Measurements from ENCODE around the gene NPAS3.

Gene NPAS3

GRCh38 chr14:33717866-33718265, 779.2 kb downstream of the NPAS3 start:
- DNase-seq (no peak), ATAC-seq (no peak)

GRCh38 chr14:33720284-33720787, 781.7 kb downstream of the NPAS3 start:
- no peak for ATAC-seq

GRCh38 chr14:33726685-33727084, 788.0 kb downstream of the NPAS3 start:
- no peak for ATAC-seq
- DNase-seq, result no peak

More at GRCh38 chr14:33720284-33720787, 781.7 kb downstream of the NPAS3 start:
- DNase-seq, result no peak

GRCh38 chr14:33727606-33728005, 788.9 kb downstream of the NPAS3 start:
- no peak for DNase-seq
- ATAC-seq, result no peak

GRCh38 chr14:33728010-33728498, 789.4 kb downstream of the NPAS3 start:
- no peak for DNase-seq

GRCh38 chr14:33730156-33730555, 791.5 kb downstream of the NPAS3 start:
- DNase-seq (no peak), ATAC-seq (no peak)

More at GRCh38 chr14:33728010-33728498, 789.4 kb downstream of the NPAS3 start:
- no peak for ATAC-seq

GRCh38 chr14:33732175-33732574, 793.5 kb downstream of the NPAS3 start:
- no peak for ATAC-seq
- no peak for DNase-seq

- ATAC-seq (no peak), DNase-seq (no peak)
Measured at GRCh38 chr14:33733310-33733709, 794.6 kb downstream of the NPAS3 start.

- ATAC-seq (no peak), DNase-seq (no peak)
Measured at GRCh38 chr14:33733721-33734120, 795.0 kb downstream of the NPAS3 start.

- ATAC-seq (peak; percentile 14), DNase-seq (no peak)
Measured at GRCh38 chr14:33734387-33734786, 795.7 kb downstream of the NPAS3 start.

GRCh38 chr14:33736299-33736825, 797.7 kb downstream of the NPAS3 start:
- no peak for ATAC-seq
- no peak for DNase-seq

- ATAC-seq (no peak), DNase-seq (peak; percentile 3)
Measured at GRCh38 chr14:33736979-33737378, 798.3 kb downstream of the NPAS3 start.

GRCh38 chr14:33737446-33737845, 798.8 kb downstream of the NPAS3 start:
- DNase-seq, result no peak
- no peak for ATAC-seq

GRCh38 chr14:33738029-33738428, 799.4 kb downstream of the NPAS3 start:
- DNase-seq (no peak), ATAC-seq (no peak)

GRCh38 chr14:33738491-33738890, 799.8 kb downstream of the NPAS3 start:
- ATAC-seq (no peak), DNase-seq (no peak)

- no peak for DNase-seq
- ATAC-seq, result no peak
Measured at GRCh38 chr14:33740531-33740930, 801.9 kb downstream of the NPAS3 start.

- DNase-seq (no peak), ATAC-seq (no peak)
Measured at GRCh38 chr14:33742166-33742565, 803.5 kb downstream of the NPAS3 start.

GRCh38 chr14:33745163-33745562, 806.5 kb downstream of the NPAS3 start:
- DNase-seq (no peak), ATAC-seq (no peak)

GRCh38 chr14:33747749-33748148, 809.1 kb downstream of the NPAS3 start:
- no peak for DNase-seq

GRCh38 chr14:33754261-33754660, 815.6 kb downstream of the NPAS3 start:
- DNase-seq (no peak), ATAC-seq (no peak)

More at GRCh38 chr14:33747749-33748148, 809.1 kb downstream of the NPAS3 start:
- ATAC-seq, result no peak

GRCh38 chr14:33755358-33755757, 816.7 kb downstream of the NPAS3 start:
- ATAC-seq (no peak), DNase-seq (no peak)

GRCh38 chr14:33756833-33757232, 818.2 kb downstream of the NPAS3 start:
- ATAC-seq (no peak), DNase-seq (no peak)

- ATAC-seq (no peak), DNase-seq (no peak)
Measured at GRCh38 chr14:33758547-33758946, 819.9 kb downstream of the NPAS3 start.

GRCh38 chr14:33762161-33762851, 823.6 kb downstream of the NPAS3 start:
- DNase-seq (no peak), ATAC-seq (no peak)

Measured in stimulated activated naive CD8-positive, alpha-beta T cell treated with anti-CD3 and anti-CD28 coated beads, Interleukin-15, Interleukin-2, amounts not matched to agents 100 U/mL and 50 U/mL, for 24 hours (primary cell).